HepG2 (cell line): ENCODE measurements around the gene DCTN3. TPM values are rescaled to one million over a fixed set of nuclear protein-coding genes. Genes with fewer than 3 reads are reported as not detected.

Experiments
- ATRX ChIP-seq: sonication (generic); formaldehyde crosslinking; IDR thresholded peaks from 2 replicates; pipeline ENCODE4 v1.4.0; 2020; ENCODE audit warnings: missing genetic modification reagents, borderline replicate concordance
- BRF2 ChIP-seq: sonication (generic); formaldehyde crosslinking; IDR thresholded peaks from 2 replicates; pipeline ENCODE4 v1.8.1; 2022; ENCODE audit warnings: mild to moderate bottlenecking, missing genetic modification reagents
- CEBPZ ChIP-seq: IDR thresholded peaks from 2 replicates; pipeline ENCODE4 v1.6.1; 2012; ENCODE audit warnings: low read length, improper control_type of control experiment
- HMGXB4 ChIP-seq, 2 experiments: sonication (generic) in 1 of 2; formaldehyde crosslinking in 1 of 2; IDR thresholded peaks; 2 replicates each; pipeline versions ENCODE4 v1.4.0 to v1.6.1; 2018 to 2020; ENCODE audit warnings: missing genetic modification reagents in 2 of 2, borderline replicate concordance in 1 of 2, low read depth in 1 of 2, mild to moderate bottlenecking in 1 of 2, missing biosample characterization in 1 of 2
- IRF2 ChIP-seq: IDR thresholded peaks from 2 replicates; pipeline ENCODE4 v1.6.1; 2018; ENCODE audit warnings: missing genetic modification reagents, missing compliant biosample characterization
- NFATC3 ChIP-seq: sonication (generic); formaldehyde crosslinking; IDR thresholded peaks from 2 replicates; pipeline ENCODE4 v1.5.1; 2020; ENCODE audit warnings: mild to moderate bottlenecking, missing genetic modification reagents
- NFKBIZ ChIP-seq: IDR thresholded peaks from 2 replicates; pipeline ENCODE4 v1.6.1; 2018; ENCODE audit warnings: missing genetic modification reagents, missing compliant biosample characterization
- POLR2G ChIP-seq: fragments of 200-400 bp; formaldehyde crosslinking; IDR thresholded peaks from 2 replicates; pipeline ENCODE4 v1.6.1; 2018; ENCODE audit warnings: mild to moderate bottlenecking, low read depth, low read length, moderate library complexity
- TBX2 ChIP-seq: sonication (generic); formaldehyde crosslinking; IDR thresholded peaks from 2 replicates; pipeline ENCODE4 v1.5.0; 2020; ENCODE audit warnings: missing genetic modification reagents, mild to moderate bottlenecking, borderline replicate concordance
- ZNF558 ChIP-seq: sonication (generic); formaldehyde crosslinking; IDR thresholded peaks from 2 replicates; pipeline ENCODE4 v1.9.0; 2022; ENCODE audit warnings: mild to moderate bottlenecking, missing genetic modification reagents, borderline replicate concordance
- polyA plus RNA-seq, 8 experiments: library from polyadenylated mRNA; depleted of rRNA in 3 of 8; stranded (reverse) in 7 of 8; unstranded in 1 of 8; fragments of >200 nt; fragmentation: Illumina TruSeq in 4 of 8; extraction: Trizol in 4 of 8; gene quantifications; 2 replicates each; pipeline versions ENCODE4 v1.2.1 to v1.2.3, GENCODE V29; 2011 to 2016; ENCODE audit warnings: low read depth in 4 of 8, missing spikeins in 1 of 8, mixed read lengths in 1 of 8; ENCODE audit not compliant: insufficient read depth in 1 of 8
- total RNA-seq, 5 experiments: library from RNA; depleted of rRNA; stranded (reverse); fragments of >200 nt; fragmentation: Illumina TruSeq; extraction: Trizol; gene quantifications; 2 replicates each; pipeline ENCODE4 v1.2.3, GENCODE V29; 2016; ENCODE audit warnings: low read depth in 1 of 5
- TF ChIP-seq, protein P1 (sequence below): sonication (generic); formaldehyde crosslinking; IDR thresholded peaks from 2 replicates; pipeline ENCODE4 v1.4.0; 2020; ENCODE audit warnings: missing genetic modification reagents, mild to moderate bottlenecking, borderline replicate concordance
- TF ChIP-seq, protein P2 (sequence below): sonication (generic); formaldehyde crosslinking; IDR thresholded peaks from 2 replicates; pipeline ENCODE4 v1.5.1; 2020; ENCODE audit warnings: missing genetic modification reagents, mild to moderate bottlenecking, borderline replicate concordance

DCTN3 gene
- total and polyA plus RNA-seq, 2 of the 13 experiments (the other 11 are each of a cell fraction or from before 2014, with no cell fraction given), result 27.4 to 34.5 TPM

- TF ChIP-seq ZNF558 (CRISPR knock-in tag) (no peak), POLR2G (0 out of 2 replicates have a peak, but pooled peaks have one; percentile 13), HMGXB4 (CRISPR knock-in tag; IDR thresholded peaks at IDR 0.05; ENCODE audit: borderline replicate concordance in 1 of 2, low read depth in 1 of 2) (0 out of 4 replicates have a peak, but pooled peaks of 1 of the 2 experiments have one; percentile 41), ATRX (CRISPR knock-in tag) (no peak), IRF2 (CRISPR knock-in tag) (0 out of 2 replicates have a peak, but pooled peaks have one; percentile 41), NFATC3 (CRISPR knock-in tag) (no peak), TBX2 (no peak), NFKBIZ (CRISPR knock-in tag) (no peak), CEBPZ (no peak), BRF2 (CRISPR knock-in tag) (no peak)
- TF ChIP-seq, protein P1, sequence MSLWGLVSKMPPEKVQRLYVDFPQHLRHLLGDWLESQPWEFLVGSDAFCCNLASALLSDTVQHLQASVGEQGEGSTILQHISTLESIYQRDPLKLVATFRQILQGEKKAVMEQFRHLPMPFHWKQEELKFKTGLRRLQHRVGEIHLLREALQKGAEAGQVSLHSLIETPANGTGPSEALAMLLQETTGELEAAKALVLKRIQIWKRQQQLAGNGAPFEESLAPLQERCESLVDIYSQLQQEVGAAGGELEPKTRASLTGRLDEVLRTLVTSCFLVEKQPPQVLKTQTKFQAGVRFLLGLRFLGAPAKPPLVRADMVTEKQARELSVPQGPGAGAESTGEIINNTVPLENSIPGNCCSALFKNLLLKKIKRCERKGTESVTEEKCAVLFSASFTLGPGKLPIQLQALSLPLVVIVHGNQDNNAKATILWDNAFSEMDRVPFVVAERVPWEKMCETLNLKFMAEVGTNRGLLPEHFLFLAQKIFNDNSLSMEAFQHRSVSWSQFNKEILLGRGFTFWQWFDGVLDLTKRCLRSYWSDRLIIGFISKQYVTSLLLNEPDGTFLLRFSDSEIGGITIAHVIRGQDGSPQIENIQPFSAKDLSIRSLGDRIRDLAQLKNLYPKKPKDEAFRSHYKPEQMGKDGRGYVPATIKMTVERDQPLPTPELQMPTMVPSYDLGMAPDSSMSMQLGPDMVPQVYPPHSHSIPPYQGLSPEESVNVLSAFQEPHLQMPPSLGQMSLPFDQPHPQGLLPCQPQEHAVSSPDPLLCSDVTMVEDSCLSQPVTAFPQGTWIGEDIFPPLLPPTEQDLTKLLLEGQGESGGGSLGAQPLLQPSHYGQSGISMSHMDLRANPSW (CRISPR knock-in tag), result no peak
- TF ChIP-seq, protein P2, sequence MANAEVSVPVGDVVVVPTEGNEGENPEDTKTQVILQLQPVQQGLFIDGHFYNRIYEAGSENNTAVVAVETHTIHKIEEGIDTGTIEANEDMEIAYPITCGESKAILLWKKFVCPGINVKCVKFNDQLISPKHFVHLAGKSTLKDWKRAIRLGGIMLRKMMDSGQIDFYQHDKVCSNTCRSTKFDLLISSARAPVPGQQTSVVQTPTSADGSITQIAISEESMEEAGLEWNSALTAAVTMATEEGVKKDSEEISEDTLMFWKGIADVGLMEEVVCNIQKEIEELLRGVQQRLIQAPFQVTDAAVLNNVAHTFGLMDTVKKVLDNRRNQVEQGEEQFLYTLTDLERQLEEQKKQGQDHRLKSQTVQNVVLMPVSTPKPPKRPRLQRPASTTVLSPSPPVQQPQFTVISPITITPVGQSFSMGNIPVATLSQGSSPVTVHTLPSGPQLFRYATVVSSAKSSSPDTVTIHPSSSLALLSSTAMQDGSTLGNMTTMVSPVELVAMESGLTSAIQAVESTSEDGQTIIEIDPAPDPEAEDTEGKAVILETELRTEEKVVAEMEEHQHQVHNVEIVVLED (CRISPR knock-in tag), result no peak
Observed at GRCh38 chr9:34633851-34634550, 13.7 kb upstream of the DCTN3 start (continued).
